A549 (cell line): ENCODE results near the gene ZIC4. TPM values are rescaled to one million over a fixed set of nuclear protein-coding genes. Genes with fewer than 3 reads are reported as not detected.

Experiments
- ATAC-seq, 2 experiments: fragments of 200-7000 bp in 1 of 2; fragments of >200 bp in 1 of 2; cut with Nextera tagmentation in 1 of 2; cut with Tn5 transposase in 1 of 2; 3 replicates each; pipeline versions ENCODE4 v1.8.0 to v1.9.1; 2018 to 2020; ENCODE audit warnings: mild to moderate bottlenecking in 1 of 2, moderate library complexity in 1 of 2
- CTCF ChIA-PET: fragments of 300-600 bp; sonication (Branson Sonifier 250); formaldehyde crosslinking; extraction: SDS; loops from one replicate; lab custom pipeline; 2021; ENCODE audit warnings: antibody characterized with exemption, inconsistent platforms; lab: Yijun Ruan, JAX
- POLR2A ChIA-PET: fragments of 350-600 bp; formaldehyde crosslinking; extraction: SDS; loops from one replicate; lab custom pipeline; 2021; ENCODE audit warnings: antibody characterized with exemption, inconsistent platforms; lab: Yijun Ruan, JAX
- DNase-seq, 2 experiments: peaks; one replicate each; pipeline versions ENCODE4 v3.0.0 to v3.0.0-alpha.2; 2011 to 2016; ENCODE audit warnings: low read depth in 1 of 2, low spot score in 1 of 2
- FAIRE-seq: peaks from 2 replicates; lab custom pipeline; 2011; peaks lifted over from hg19 to GRCh38; lab: Jason Lieb, UNC
- H3K27ac ChIP-seq, 2 experiments: fragments of >200 bp; sonication (Bioruptor Twin); formaldehyde crosslinking; 3 replicates each; pipeline ENCODE4 v1.5.1; 2016 to 2017
- H3K4me1 ChIP-seq: fragments of >200 bp; sonication (Bioruptor Twin); formaldehyde crosslinking; 3 replicates; pipeline ENCODE4 v1.6.1; 2016
- H3K4me2 ChIP-seq: fragments of >200 bp; sonication (Bioruptor Twin); formaldehyde crosslinking; 3 replicates; pipeline ENCODE4 v1.6.1; 2016
- H3K4me3 ChIP-seq: fragments of >200 bp; sonication (Bioruptor Twin); formaldehyde crosslinking; 3 replicates; pipeline ENCODE4 v1.5.1; 2016
- H3K9me3 ChIP-seq: fragments of >200 bp; sonication (Bioruptor Twin); formaldehyde crosslinking; 3 replicates; pipeline ENCODE4 v1.6.1; 2016
- BHLHE40 ChIP-seq: IDR thresholded peaks from 2 replicates; pipeline ENCODE4 v1.6.1; 2012; ENCODE audit warnings: low read depth, low read length, inconsistent platforms
- CBX2 ChIP-seq: fragments of 200-600 bp; sonication (generic); IDR thresholded peaks from 2 replicates; pipeline ENCODE4 v1.6.1; 2016; ENCODE audit warnings: low read depth, mild to moderate bottlenecking, borderline replicate concordance
- CBX8 ChIP-seq: fragments of 200-600 bp; sonication (generic); IDR thresholded peaks from 2 replicates; pipeline ENCODE4 v1.6.1; 2016
- CHD4 ChIP-seq: fragments of 200-600 bp; sonication (generic); IDR thresholded peaks from 2 replicates; pipeline ENCODE4 v1.6.1; 2016; ENCODE audit warnings: antibody characterized with exemption, mild to moderate bottlenecking, borderline replicate concordance
- FOSB ChIP-seq: fragments of 250-450 bp; sonication (Bioruptor Pico); IDR thresholded peaks from 2 replicates; pipeline ENCODE4 v1.5.0; 2020; ENCODE audit warnings: mild to moderate bottlenecking, moderate library complexity
- HDAC2 ChIP-seq: fragments of 200-600 bp; sonication (generic); IDR thresholded peaks from 2 replicates; pipeline ENCODE4 v1.6.1; 2016
- HEYL ChIP-seq: fragments of 250-450 bp; sonication (Bioruptor Pico); IDR thresholded peaks from 2 replicates; pipeline ENCODE4 v1.8.0; 2021; ENCODE audit warnings: mild to moderate bottlenecking, moderate library complexity
- HOXB5 ChIP-seq: fragments of 250-450 bp; sonication (Bioruptor Pico); IDR thresholded peaks from 2 replicates; pipeline ENCODE4 v1.5.0; 2020; ENCODE audit warnings: mild to moderate bottlenecking, moderate library complexity
- JUN ChIP-seq, 2 experiments: fragments of >200 bp; sonication (Bioruptor Twin); formaldehyde crosslinking; IDR thresholded peaks; 2 replicates in 1 of 2; 3 replicates in 1 of 2; pipeline ENCODE4 v1.6.1; 2016 to 2017
- JUNB ChIP-seq: fragments of >200 bp; sonication (Bioruptor Twin); formaldehyde crosslinking; IDR thresholded peaks from 2 replicates; pipeline ENCODE4 v1.6.1; 2016
- MAFK ChIP-seq: fragments of 450-650 bp; IDR thresholded peaks from 2 replicates; pipeline ENCODE4 v1.6.1; 2014; ENCODE audit not compliant: partially characterized antibody
- MAZ ChIP-seq: fragments of 150-350 bp; IDR thresholded peaks from 2 replicates; pipeline ENCODE4 v1.6.1; 2014; ENCODE audit warnings: antibody characterized with exemption, low read depth, low read length, borderline replicate concordance
- MYC ChIP-seq: IDR thresholded peaks from 2 replicates; pipeline ENCODE4 v1.6.1; 2012; ENCODE audit warnings: mild to moderate bottlenecking, inconsistent platforms, low read length, improper control_type of control experiment, borderline replicate concordance
- POLR2AphosphoS2 ChIP-seq: conservative IDR thresholded peaks from 2 replicates; pipeline ENCODE4 v1.6.1; 2012; ENCODE audit warnings: low read length, improper control_type of control experiment, inconsistent platforms
- RFX5 ChIP-seq: fragments of 450-650 bp; IDR thresholded peaks from 2 replicates; pipeline ENCODE4 v1.7.1; 2014; ENCODE audit warnings: antibody characterized with exemption, mild to moderate bottlenecking, moderate library complexity
- RNF2 ChIP-seq: fragments of 200-600 bp; sonication (generic); IDR thresholded peaks from 2 replicates; pipeline ENCODE4 v1.6.1; 2016; ENCODE audit warnings: low read depth, mild to moderate bottlenecking, antibody characterized with exemption, moderate library complexity, borderline replicate concordance
- SMC3 ChIP-seq: fragments of >200 bp; sonication (Bioruptor Twin); formaldehyde crosslinking; IDR thresholded peaks from 3 replicates; pipeline ENCODE4 v1.6.1; 2018; ENCODE audit warnings: inconsistent platforms
- TFCP2L1 ChIP-seq: fragments of 250-450 bp; sonication (Bioruptor Pico); IDR thresholded peaks from 2 replicates; pipeline ENCODE4 v1.5.0; 2021; ENCODE audit warnings: mild to moderate bottlenecking
- ZC3H11A ChIP-seq: fragments of 450-650 bp; IDR thresholded peaks from 2 replicates; pipeline ENCODE4 v1.6.1; 2014; ENCODE audit warnings: antibody characterized with exemption, mild to moderate bottlenecking
- ZFP36 ChIP-seq: fragments of 450-650 bp; IDR thresholded peaks from 2 replicates; pipeline ENCODE4 v1.6.1; 2014; ENCODE audit warnings: borderline replicate concordance; ENCODE audit not compliant: partially characterized antibody
- ZNF302 ChIP-seq: fragments of 250-450 bp; sonication (Bioruptor Pico); IDR thresholded peaks from 2 replicates; pipeline ENCODE4 v1.9.0; 2021; ENCODE audit warnings: inconsistent platforms, mild to moderate bottlenecking, moderate library complexity
- WGBS: methylation state at CpG from one replicate; pipeline ENCODE4 v1.1.6; 2017; ENCODE audit errors: missing lambda C conversion rate; 5-methylcytosine and 5-hydroxymethylcytosine counted together
- polyA plus RNA-seq, 4 experiments: library from polyadenylated mRNA; depleted of rRNA in 3 of 4; stranded (reverse); fragments of >200 nt; fragmentation: RNase III in 1 of 4; extraction: RNeasy Plus Mini Kit Qiagen cat#74134 plus additional on column Dnase treatment in 1 of 4; gene quantifications; 2 replicates in 3 of 4; 3 replicates in 1 of 4; pipeline ENCODE4 v1.2.3, GENCODE V29; 2011 to 2017
- TF ChIP-seq, protein P1 (sequence below): fragments of >200 bp; sonication (Bioruptor Twin); formaldehyde crosslinking; IDR thresholded peaks from 2 replicates; pipeline ENCODE4 v1.6.1; 2016
- TF ChIP-seq, protein P2 (sequence below): fragments of 250-450 bp; sonication (Bioruptor Pico); IDR thresholded peaks from 2 replicates; pipeline ENCODE4 v1.5.0; 2021; ENCODE audit warnings: mild to moderate bottlenecking, moderate library complexity, borderline replicate concordance
- TF ChIP-seq, protein P3 (sequence below): fragments of 450-650 bp; IDR thresholded peaks from 2 replicates; pipeline ENCODE4 v1.6.1; 2014; ENCODE audit warnings: antibody characterized with exemption
- TF ChIP-seq, protein P4 (sequence below): IDR thresholded peaks from 2 replicates; pipeline ENCODE4 v1.6.1; 2012
- TF ChIP-seq, protein P5 (sequence below): fragments of 150-350 bp; IDR thresholded peaks from 2 replicates; pipeline ENCODE4 v1.6.1; 2014; ENCODE audit warnings: low read depth, mild to moderate bottlenecking, low read length

ZIC4 gene
- polyA plus RNA-seq, 2 of the 4 experiments (the other 2 are of a cell fraction): not detected

DNA sequence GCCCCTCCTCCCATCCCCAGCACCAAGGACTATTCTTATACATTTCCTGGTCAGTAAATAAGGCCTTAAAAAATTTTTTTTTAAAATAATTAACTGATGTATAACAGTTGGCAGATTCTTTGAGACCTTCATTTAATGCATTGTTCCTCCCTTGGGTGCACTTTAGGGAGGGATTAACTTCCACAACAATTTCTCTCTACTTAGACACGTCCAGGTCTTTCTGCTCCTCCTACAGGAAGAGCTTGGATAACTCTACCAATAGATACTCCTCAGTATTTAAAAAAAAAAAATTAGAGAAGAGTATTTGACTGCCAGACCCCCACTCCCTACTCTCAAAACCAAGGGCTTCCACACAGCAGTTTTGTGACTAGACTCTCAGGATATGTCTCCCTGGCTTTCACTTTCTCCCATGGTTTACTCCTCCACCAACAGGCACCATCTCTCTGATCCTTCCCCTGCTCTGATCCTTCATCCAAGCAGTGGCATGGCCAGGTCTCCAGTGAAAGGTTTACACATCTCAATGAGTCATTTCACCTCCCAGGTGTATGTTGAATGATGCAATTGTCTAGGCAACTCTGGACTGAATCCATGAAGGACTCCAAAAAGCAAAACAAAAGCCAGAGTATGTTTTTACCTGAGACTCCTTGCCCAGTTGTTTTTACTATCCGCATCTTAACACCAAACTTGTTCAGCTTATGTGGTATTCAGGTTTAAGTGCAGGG is 7.4 kb downstream of the ZIC4 start:
- Histone ChIP-seq H3K4me2 (no peak overlapping the region), H3K4me3 (no peak overlapping the region), H3K4me1 (no peaks in the 10 kb centered on the region), H3K27ac (no peak overlapping the region), H3K9me3 (no peaks in the 10 kb centered on the region)
- no peak for FAIRE-seq
- no peak for TF ChIP-seq CBX2
- no peak for TF ChIP-seq HDAC2
- TF ChIP-seq JUN (IDR thresholded peaks at IDR 0.05): no peak
- TF ChIP-seq, protein P1, sequence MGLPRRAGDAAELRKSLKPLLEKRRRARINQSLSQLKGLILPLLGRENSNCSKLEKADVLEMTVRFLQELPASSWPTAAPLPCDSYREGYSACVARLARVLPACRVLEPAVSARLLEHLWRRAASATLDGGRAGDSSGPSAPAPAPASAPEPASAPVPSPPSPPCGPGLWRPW: no peak
- no peak for TF ChIP-seq HEYL
- TF ChIP-seq, protein P2, sequence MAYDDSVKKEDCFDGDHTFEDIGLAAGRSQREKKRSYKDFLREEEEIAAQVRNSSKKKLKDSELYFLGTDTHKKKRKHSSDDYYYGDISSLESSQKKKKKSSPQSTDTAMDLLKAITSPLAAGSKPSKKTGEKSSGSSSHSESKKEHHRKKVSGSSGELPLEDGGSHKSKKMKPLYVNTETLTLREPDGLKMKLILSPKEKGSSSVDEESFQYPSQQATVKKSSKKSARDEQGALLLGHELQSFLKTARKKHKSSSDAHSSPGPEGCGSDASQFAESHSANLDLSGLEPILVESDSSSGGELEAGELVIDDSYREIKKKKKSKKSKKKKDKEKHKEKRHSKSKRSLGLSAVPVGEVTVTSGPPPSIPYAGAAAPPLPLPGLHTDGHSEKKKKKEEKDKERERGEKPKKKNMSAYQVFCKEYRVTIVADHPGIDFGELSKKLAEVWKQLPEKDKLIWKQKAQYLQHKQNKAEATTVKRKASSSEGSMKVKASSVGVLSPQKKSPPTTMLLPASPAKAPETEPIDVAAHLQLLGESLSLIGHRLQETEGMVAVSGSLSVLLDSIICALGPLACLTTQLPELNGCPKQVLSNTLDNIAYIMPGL: no peak
- TF ChIP-seq ZFP36: no peak
- TF ChIP-seq, protein P3, sequence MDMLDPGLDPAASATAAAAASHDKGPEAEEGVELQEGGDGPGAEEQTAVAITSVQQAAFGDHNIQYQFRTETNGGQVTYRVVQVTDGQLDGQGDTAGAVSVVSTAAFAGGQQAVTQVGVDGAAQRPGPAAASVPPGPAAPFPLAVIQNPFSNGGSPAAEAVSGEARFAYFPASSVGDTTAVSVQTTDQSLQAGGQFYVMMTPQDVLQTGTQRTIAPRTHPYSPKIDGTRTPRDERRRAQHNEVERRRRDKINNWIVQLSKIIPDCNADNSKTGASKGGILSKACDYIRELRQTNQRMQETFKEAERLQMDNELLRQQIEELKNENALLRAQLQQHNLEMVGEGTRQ: no peak
- TF ChIP-seq, protein P4, sequence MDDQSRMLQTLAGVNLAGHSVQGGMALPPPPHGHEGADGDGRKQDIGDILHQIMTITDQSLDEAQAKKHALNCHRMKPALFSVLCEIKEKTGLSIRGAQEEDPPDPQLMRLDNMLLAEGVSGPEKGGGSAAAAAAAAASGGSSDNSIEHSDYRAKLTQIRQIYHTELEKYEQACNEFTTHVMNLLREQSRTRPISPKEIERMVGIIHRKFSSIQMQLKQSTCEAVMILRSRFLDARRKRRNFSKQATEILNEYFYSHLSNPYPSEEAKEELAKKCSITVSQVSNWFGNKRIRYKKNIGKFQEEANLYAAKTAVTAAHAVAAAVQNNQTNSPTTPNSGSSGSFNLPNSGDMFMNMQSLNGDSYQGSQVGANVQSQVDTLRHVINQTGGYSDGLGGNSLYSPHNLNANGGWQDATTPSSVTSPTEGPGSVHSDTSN: no peak
- no peak for TF ChIP-seq TFCP2L1 (CRISPR knock-in tag)
- TF ChIP-seq RNF2: no peak
- TF ChIP-seq CBX8: no peak
- TF ChIP-seq MAZ: no peak
- no peak for TF ChIP-seq MYC
- TF ChIP-seq, protein P5, sequence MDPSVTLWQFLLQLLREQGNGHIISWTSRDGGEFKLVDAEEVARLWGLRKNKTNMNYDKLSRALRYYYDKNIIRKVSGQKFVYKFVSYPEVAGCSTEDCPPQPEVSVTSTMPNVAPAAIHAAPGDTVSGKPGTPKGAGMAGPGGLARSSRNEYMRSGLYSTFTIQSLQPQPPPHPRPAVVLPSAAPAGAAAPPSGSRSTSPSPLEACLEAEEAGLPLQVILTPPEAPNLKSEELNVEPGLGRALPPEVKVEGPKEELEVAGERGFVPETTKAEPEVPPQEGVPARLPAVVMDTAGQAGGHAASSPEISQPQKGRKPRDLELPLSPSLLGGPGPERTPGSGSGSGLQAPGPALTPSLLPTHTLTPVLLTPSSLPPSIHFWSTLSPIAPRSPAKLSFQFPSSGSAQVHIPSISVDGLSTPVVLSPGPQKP: no peak
- TF ChIP-seq MAFK: no peak
- TF ChIP-seq HOXB5 (CRISPR knock-in tag): no peak
- TF ChIP-seq ZNF302 (CRISPR knock-in tag): no peak
- no peak for TF ChIP-seq FOSB (CRISPR knock-in tag)
- no peak for TF ChIP-seq SMC3
- ChIA-PET POLR2A (no interaction called here), CTCF (interaction anchor here (0.7 kb wide), 1 partner anchor 8 kb away, joined by 4 read pairs; no protein-coding TSS in a partner anchor)
- DNase-seq: no peak
- 59% methylated on average over 2 of the region's 2 CpGs for WGBS
- ATAC-seq: no peak

DNA sequence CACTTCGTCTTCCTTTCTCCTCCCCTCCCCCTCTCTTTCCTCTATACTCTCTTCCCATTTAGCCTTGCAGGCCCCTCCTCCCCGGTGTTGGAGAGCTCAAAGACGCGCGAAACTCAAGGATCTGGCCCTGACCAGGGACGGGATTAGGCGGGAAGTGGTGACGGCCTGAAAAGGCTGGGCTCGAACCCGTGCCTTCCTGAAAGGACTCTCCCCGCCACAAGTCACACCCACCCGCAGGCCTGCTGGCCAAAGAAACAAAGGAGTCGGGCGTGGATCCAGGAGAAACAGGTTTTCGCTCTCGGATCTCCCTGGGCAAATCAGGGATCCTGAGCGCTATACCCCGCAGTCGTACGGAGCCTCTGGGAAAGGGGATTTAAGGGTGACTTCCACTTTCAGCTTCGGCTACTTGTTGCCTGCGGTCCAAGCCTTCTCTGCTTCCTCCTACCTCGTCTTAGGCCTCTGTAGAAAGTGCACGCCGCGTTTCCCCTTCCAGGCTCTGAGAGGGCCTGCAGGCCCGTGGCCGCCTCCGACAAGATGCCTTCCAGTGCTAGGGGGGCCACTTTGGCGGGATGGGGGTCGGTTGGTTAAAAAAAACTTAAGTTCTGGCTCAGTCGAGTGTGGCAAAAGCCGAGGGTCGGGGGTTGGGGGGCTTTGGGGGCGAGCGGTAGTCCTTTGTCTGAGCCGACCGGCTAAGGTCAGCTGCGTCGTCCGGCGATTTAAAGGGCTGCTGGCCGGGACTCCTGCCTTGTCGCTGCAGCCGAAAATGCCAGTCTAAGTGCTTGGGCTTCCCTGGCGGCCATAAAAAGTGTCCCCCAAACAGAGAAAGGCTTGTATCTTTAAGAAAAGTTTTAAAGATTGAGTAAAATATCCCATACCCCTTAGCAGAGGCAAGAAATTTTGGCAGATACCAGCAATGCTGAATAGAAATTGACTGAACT is 8.2 kb downstream of the ZIC4 start:
- no peaks in the 10 kb centered on the region for H3K9me3 ChIP-seq
- no peak overlapping the region for H3K4me3 ChIP-seq
- no peaks in the 10 kb centered on the region for H3K4me1 ChIP-seq
- no peak overlapping the region for H3K27ac ChIP-seq
- TF ChIP-seq, protein P2: no peak
- TF ChIP-seq JUNB (no peak), BHLHE40 (no peak), MYC (no peak), ZC3H11A (no peak), ZNF302 (CRISPR knock-in tag) (no peak), POLR2AphosphoS2 (no peak), HOXB5 (CRISPR knock-in tag) (no peak), RFX5 (no peak), CHD4 (no peak)
- ATAC-seq (no peak), DNase-seq (no peak), FAIRE-seq (no peak)
- H3K4me2 ChIP-seq: no peak overlapping the region
- ChIA-PET POLR2A (no interaction called here), CTCF (no interaction called here)
- WGBS: 73% methylated on average over 42 of the region's 46 CpGs
